ENCODE results near the gene ITPR2. TPM values are rescaled to one million over a fixed set of nuclear protein-coding genes. Genes with fewer than 3 reads are reported as not detected.

The ITPR2 gene
- total RNA-seq, 1 donor from 2014 or later = 77.9 TPM

- no peaks in the 10 kb centered on the region for H3K9me3 Mint-ChIP-seq (ENCODE audit: unreplicated experiment)
- no peak overlapping the region for H3K4me3 Mint-ChIP-seq (ENCODE audit: unreplicated experiment)
- no peaks in the 10 kb centered on the region for H3K36me3 Mint-ChIP-seq (ENCODE audit: unreplicated experiment)
- no peak overlapping the region for H3K27ac Mint-ChIP-seq (ENCODE audit: unreplicated experiment)
- H3K27me3 Mint-ChIP-seq (ENCODE audit: unreplicated experiment) = no peaks in the 10 kb centered on the region
- no peak for DNase-seq
- H3K4me1 Mint-ChIP-seq (ENCODE audit: low read depth, unreplicated experiment) = peaks cover 15% of the 10 kb centered on the region
- no peak for TF ChIP-seq CTCF (IDR thresholded peaks at IDR 0.05; ENCODE audit: partially characterized antibody, unreplicated experiment)
Observed at GRCh38 chr12:26704684-26705460, 128.1 kb downstream of the ITPR2 start.

DNA sequence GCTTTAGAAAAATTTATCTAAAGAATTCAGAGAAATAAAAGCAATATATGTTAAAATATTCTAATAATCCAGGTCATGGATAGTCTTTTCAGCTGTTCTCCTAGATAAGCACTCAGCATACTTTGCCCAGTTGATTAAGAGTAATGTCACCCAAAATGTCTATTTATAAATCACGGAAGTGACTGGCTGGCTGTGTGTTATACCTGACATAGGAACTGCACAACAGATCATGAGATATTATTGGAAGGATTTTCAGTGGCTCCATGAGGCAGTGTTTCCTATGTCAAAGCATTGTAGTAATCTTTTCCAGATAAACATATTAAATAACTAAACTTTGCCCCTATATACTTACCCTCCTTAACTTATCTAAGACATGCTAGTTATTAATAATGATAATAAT, 128.8 kb downstream of the ITPR2 start:
- H3K4me1 Mint-ChIP-seq (ENCODE audit: low read depth, unreplicated experiment) = peaks cover 13% of the 10 kb centered on the region
- no peaks in the 10 kb centered on the region for H3K9me3 Mint-ChIP-seq (ENCODE audit: unreplicated experiment)
- no peak overlapping the region for H3K4me3 Mint-ChIP-seq (ENCODE audit: unreplicated experiment)
- no peaks in the 10 kb centered on the region for H3K27me3 Mint-ChIP-seq (ENCODE audit: unreplicated experiment)
- no peak for DNase-seq
- no peak for TF ChIP-seq CTCF (IDR thresholded peaks at IDR 0.05; ENCODE audit: partially characterized antibody, unreplicated experiment)
- no peak overlapping the region for H3K27ac Mint-ChIP-seq (ENCODE audit: unreplicated experiment)
- H3K36me3 Mint-ChIP-seq (ENCODE audit: unreplicated experiment) = no peaks in the 10 kb centered on the region

- no peak for TF ChIP-seq CTCF (IDR thresholded peaks at IDR 0.05; ENCODE audit: partially characterized antibody, unreplicated experiment)
- Mint-ChIP-seq H3K4me1 (ENCODE audit: low read depth, unreplicated experiment) (peaks cover 7% of the 10 kb centered on the region), H3K27me3 (ENCODE audit: unreplicated experiment) (no peaks in the 10 kb centered on the region), H3K36me3 (ENCODE audit: unreplicated experiment) (peaks cover 8% of the 10 kb centered on the region), H3K27ac (ENCODE audit: unreplicated experiment) (no peak overlapping the region), H3K9me3 (ENCODE audit: unreplicated experiment) (peaks cover 2% of the 10 kb centered on the region), H3K4me3 (ENCODE audit: unreplicated experiment) (no peak overlapping the region)
- no peak for DNase-seq
Observed at GRCh38 chr12:26702741-26703140, 130.3 kb downstream of the ITPR2 start.

GRCh38 chr12:26701604-26702215, 131.3 kb downstream of the ITPR2 start:
- Mint-ChIP-seq H3K27me3 (ENCODE audit: unreplicated experiment) (no peaks in the 10 kb centered on the region), H3K36me3 (ENCODE audit: unreplicated experiment) (peaks cover 9% of the 10 kb centered on the region), H3K27ac (ENCODE audit: unreplicated experiment) (no peak overlapping the region), H3K4me3 (ENCODE audit: unreplicated experiment) (no peak overlapping the region), H3K4me1 (ENCODE audit: low read depth, unreplicated experiment) (peaks cover 7% of the 10 kb centered on the region), H3K9me3 (ENCODE audit: unreplicated experiment) (peaks cover 2% of the 10 kb centered on the region)
- TF ChIP-seq CTCF (IDR thresholded peaks at IDR 0.05; ENCODE audit: partially characterized antibody, unreplicated experiment) = peak; percentile 71
- no peak for DNase-seq

DNA sequence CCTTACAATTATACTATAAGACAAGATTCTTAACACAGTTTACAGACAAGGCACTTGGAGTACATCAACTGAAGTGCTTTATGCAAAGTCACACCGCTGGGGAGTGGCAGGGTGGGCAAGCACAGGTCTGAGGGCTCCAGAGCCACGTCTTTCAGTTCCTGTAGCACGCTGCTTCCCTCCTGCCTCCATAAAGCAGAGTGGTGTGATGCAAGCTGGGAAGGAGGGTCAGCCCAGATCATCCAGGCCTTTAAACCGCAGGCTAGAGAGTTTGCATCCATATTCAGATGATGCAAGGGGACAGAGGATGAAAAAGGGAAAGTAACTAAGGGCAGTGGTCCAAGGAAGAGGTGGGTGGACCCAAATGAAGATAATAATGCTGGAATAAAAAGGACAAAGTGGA, 132.6 kb downstream of the ITPR2 start:
- peaks cover 9% of the 10 kb centered on the region for H3K36me3 Mint-ChIP-seq (ENCODE audit: unreplicated experiment)
- TF ChIP-seq CTCF (IDR thresholded peaks at IDR 0.05; ENCODE audit: partially characterized antibody, unreplicated experiment) = no peak
- peaks cover 7% of the 10 kb centered on the region for H3K4me1 Mint-ChIP-seq (ENCODE audit: low read depth, unreplicated experiment)
- no peak overlapping the region for H3K4me3 Mint-ChIP-seq (ENCODE audit: unreplicated experiment)
- no peaks in the 10 kb centered on the region for H3K27me3 Mint-ChIP-seq (ENCODE audit: unreplicated experiment)
- no peak for DNase-seq
- H3K9me3 Mint-ChIP-seq (ENCODE audit: unreplicated experiment) = peaks cover 2% of the 10 kb centered on the region
- H3K27ac Mint-ChIP-seq (ENCODE audit: unreplicated experiment) = peak overlapping the region; percentile 30

All from glutamatergic neuron (in vitro differentiated cells).